Mesendoderm (in vitro differentiated cells): ENCODE results near the gene PLPPR2.
"Not testable (repeated sequence)": the region's sequence is repeated elsewhere in the genome, so short reads cannot be mapped to it uniquely, and the experiment has no call there.

Source experiments
- DNase-seq: peaks from one replicate; pipeline ENCODE4 v3.0.0; 2013
- H2AK5ac ChIP-seq: 2 replicates; pipeline ENCODE4 v1.6.1; 2013; ENCODE audit warnings: low read length, inconsistent platforms
- H2BK120ac ChIP-seq: 2 replicates; pipeline ENCODE4 v1.6.1; 2013; ENCODE audit warnings: low read depth, mild to moderate bottlenecking, low read length, moderate library complexity, mixed read lengths
- H2BK15ac ChIP-seq: replicated peaks from 2 replicates; pipeline ENCODE4 v1.6.1; 2013; ENCODE audit warnings: low read depth, mild to moderate bottlenecking, moderate library complexity
- H2BK5ac ChIP-seq: 2 replicates; pipeline ENCODE4 v1.6.1; 2013; ENCODE audit warnings: low read length, inconsistent platforms
- H3K18ac ChIP-seq: 2 replicates; pipeline ENCODE4 v1.6.1; 2013; ENCODE audit warnings: mild to moderate bottlenecking, low read length, mixed read lengths
- H3K23ac ChIP-seq: one replicate; pipeline ENCODE4 v1.6.1; 2013; ENCODE audit warnings: low read length
- H3K27ac ChIP-seq: 2 replicates; pipeline ENCODE4 v1.5.1; 2013; ENCODE audit warnings: low read depth, mild to moderate bottlenecking, inconsistent platforms, low read length, moderate library complexity
- H3K27me3 ChIP-seq: 2 replicates; pipeline ENCODE4 v1.6.1; 2013; ENCODE audit warnings: low read length, control low read depth, mild to moderate bottlenecking, inconsistent platforms; ENCODE audit not compliant: insufficient read depth, poor library complexity
- H3K36me3 ChIP-seq: 2 replicates; pipeline ENCODE4 v1.6.1; 2013; ENCODE audit warnings: low read length, inconsistent platforms; ENCODE audit not compliant: control insufficient read depth, insufficient read depth
- H3K4ac ChIP-seq: one replicate; pipeline ENCODE4 v1.6.1; 2013; ENCODE audit warnings: low read depth, mild to moderate bottlenecking, low read length, moderate library complexity
- H3K4me1 ChIP-seq: 2 replicates; pipeline ENCODE4 v1.6.1; 2013; ENCODE audit warnings: low read depth, low read length, inconsistent platforms; ENCODE audit not compliant: control insufficient read depth
- H3K4me2 ChIP-seq: 2 replicates; pipeline ENCODE4 v1.6.1; 2013; ENCODE audit warnings: low read length
- H3K4me3 ChIP-seq: 2 replicates; pipeline ENCODE4 v1.5.1; 2013; ENCODE audit warnings: mild to moderate bottlenecking, low read length
- H3K56ac ChIP-seq: one replicate; pipeline ENCODE4 v1.6.1; 2013; ENCODE audit warnings: low read length
- H3K79me1 ChIP-seq: 2 replicates; pipeline ENCODE4 v1.6.1; 2013; ENCODE audit warnings: low read length, inconsistent platforms
- H3K79me2 ChIP-seq: 2 replicates; pipeline ENCODE4 v1.6.1; 2013; ENCODE audit warnings: mild to moderate bottlenecking, low read length; ENCODE audit not compliant: control insufficient read depth, insufficient read depth
- H3K9ac ChIP-seq: 2 replicates; pipeline ENCODE4 v1.6.1; 2013; ENCODE audit warnings: low read length, inconsistent platforms
- H4K5ac ChIP-seq: one replicate; pipeline ENCODE4 v1.6.1; 2013; ENCODE audit warnings: low read length
- H4K8ac ChIP-seq: one replicate; pipeline ENCODE4 v1.6.1; 2013; ENCODE audit warnings: low read depth, mild to moderate bottlenecking, control low read depth, low read length, moderate library complexity
- WGBS: extraction: QIAGEN DNeasy Blood & Tissue Kit; methylation state at CpG from one replicate; pipeline ENCODE4 v1.1.7; 2013; ENCODE audit warnings: low lambda C conversion rate, missing lambda C conversion rate; ENCODE audit not compliant: insufficient coverage; ENCODE audit errors: extremely low coverage; 5-methylcytosine and 5-hydroxymethylcytosine counted together

The PLPPR2 gene

GRCh38 chr19:11332822-11333221 lies 22.4 kb upstream of the PLPPR2 start:
- Histone ChIP-seq H3K18ac (no peak overlapping the region), H3K4me3 (no peak overlapping the region), H2BK15ac (no peak overlapping the region), H2AK5ac (no peak overlapping the region), H4K8ac (no peak overlapping the region), H3K27me3 (no peaks in the 10 kb centered on the region), H3K56ac (no peak overlapping the region), H3K9ac (no peak overlapping the region), H3K23ac (no peak overlapping the region), H3K79me2 (no peaks in the 10 kb centered on the region), H3K27ac (no peak overlapping the region), H2BK120ac (no peak overlapping the region), H3K4ac (no peak overlapping the region), H3K79me1 (no peaks in the 10 kb centered on the region), H2BK5ac (no peak overlapping the region), H4K5ac (no peak overlapping the region), H3K4me2 (no peak overlapping the region), H3K4me1 (no peaks in the 10 kb centered on the region), H3K36me3 (no peaks in the 10 kb centered on the region)
- DNase-seq: no peak
- WGBS: no CpG with 5 or more reads among the region's 5 CpGs

DNA sequence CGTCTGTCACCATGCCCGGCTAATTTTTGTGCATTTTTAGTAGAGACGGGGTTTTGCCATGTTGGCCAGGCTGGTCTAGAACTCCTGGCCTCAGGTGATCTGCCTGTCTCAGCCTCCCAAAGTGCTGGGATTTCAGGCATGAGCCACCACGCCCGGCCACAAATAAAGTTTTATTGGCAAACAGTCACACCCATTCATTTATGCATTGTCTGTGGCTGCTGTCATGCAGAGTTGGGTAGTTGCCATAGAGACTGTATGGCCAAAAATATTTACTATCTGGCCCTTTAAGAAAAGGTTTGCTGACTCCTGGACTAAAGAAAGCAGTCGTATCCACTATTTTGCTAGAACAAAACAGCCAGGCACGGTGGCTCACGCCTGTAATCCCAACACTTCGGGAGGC lies 21.4 kb upstream of the PLPPR2 start:
- H4K8ac ChIP-seq, H3K27me3 ChIP-seq, H2AK5ac ChIP-seq, H3K56ac ChIP-seq, H2BK120ac ChIP-seq, H3K79me2 ChIP-seq, H3K79me1 ChIP-seq, H3K4ac ChIP-seq, H2BK5ac ChIP-seq, H3K18ac ChIP-seq, H3K9ac ChIP-seq, H3K4me1 ChIP-seq, H3K27ac ChIP-seq, H4K5ac ChIP-seq, H3K36me3 ChIP-seq, H3K23ac ChIP-seq, H3K4me2 ChIP-seq, H3K4me3 ChIP-seq, H2BK15ac ChIP-seq: not testable (repeated sequence)
- WGBS: no CpG with 5 or more reads among the region's 9 CpGs
- DNase-seq: peak; percentile 65

DNA sequence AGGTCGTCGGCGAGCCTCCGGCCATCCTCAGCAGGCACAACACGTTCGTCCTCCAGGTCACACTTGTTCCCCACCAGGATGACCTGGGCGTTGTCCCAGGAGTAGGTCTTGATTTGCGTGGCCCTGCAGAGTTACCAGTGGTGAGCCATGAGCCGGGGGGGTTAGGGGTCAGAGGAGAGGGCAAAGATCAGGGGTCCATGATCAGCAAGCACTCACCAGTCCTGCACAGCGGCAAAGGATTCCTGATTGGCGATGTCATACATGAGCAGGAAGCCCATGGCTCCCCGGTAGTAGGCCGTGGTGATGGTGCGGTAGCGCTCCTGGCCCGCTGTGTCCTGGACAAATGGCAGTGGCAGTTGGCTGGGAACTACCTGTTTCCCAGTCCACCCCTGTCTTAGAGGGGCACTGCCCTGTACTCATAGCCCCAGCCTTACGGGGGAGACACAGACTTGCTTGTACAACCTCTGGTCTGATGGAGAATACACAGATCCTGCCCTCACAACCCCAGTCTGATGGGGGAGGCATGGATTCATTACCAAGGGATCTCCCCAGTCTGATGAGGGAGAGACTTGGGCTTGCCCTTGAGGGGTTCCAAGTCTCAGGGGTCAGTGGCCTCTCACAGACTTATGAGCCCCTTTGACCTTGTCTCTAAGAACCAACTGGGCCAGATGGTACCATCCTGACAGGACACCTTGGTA lies 19.6 kb upstream of the PLPPR2 start:
- Histone ChIP-seq H3K36me3 (no peaks in the 10 kb centered on the region), H3K18ac (no peak overlapping the region), H3K79me2 (no peaks in the 10 kb centered on the region), H3K27me3 (no peaks in the 10 kb centered on the region), H3K4me1 (peaks cover 2% of the 10 kb centered on the region), H3K27ac (no peak overlapping the region), H3K56ac (no peak overlapping the region), H3K4me3 (no peak overlapping the region), H4K5ac (no peak overlapping the region), H3K9ac (no peak overlapping the region), H2BK15ac (no peak overlapping the region), H2BK5ac (no peak overlapping the region), H3K23ac (no peak overlapping the region), H2BK120ac (no peak overlapping the region), H3K4ac (no peak overlapping the region), H3K4me2 (no peak overlapping the region), H3K79me1 (no peaks in the 10 kb centered on the region), H2AK5ac (no peak overlapping the region), H4K8ac (no peak overlapping the region)
- WGBS: no CpG with 5 or more reads among the region's 17 CpGs
- DNase-seq: peak; percentile 40

GRCh38 chr19:11337080-11337479 lies 18.2 kb upstream of the PLPPR2 start:
- no peak overlapping the region for H3K56ac ChIP-seq
- no peak overlapping the region for H2AK5ac ChIP-seq
- H3K9ac ChIP-seq: no peak overlapping the region
- H3K4me2 ChIP-seq: no peak overlapping the region
- H2BK15ac ChIP-seq: no peak overlapping the region
- no peak overlapping the region for H3K18ac ChIP-seq
- H4K8ac ChIP-seq: no peak overlapping the region
- H3K4me3 ChIP-seq: no peak overlapping the region
- H3K79me1 ChIP-seq: no peaks in the 10 kb centered on the region
- H3K4me1 ChIP-seq: peaks cover 2% of the 10 kb centered on the region
- H4K5ac ChIP-seq: no peak overlapping the region
- no peak for DNase-seq
- H3K27ac ChIP-seq: no peak overlapping the region
- no peak overlapping the region for H2BK5ac ChIP-seq
- H3K4ac ChIP-seq: no peak overlapping the region
- H3K27me3 ChIP-seq: no peaks in the 10 kb centered on the region
- no peak overlapping the region for H2BK120ac ChIP-seq
- H3K36me3 ChIP-seq: no peaks in the 10 kb centered on the region
- no CpG with 5 or more reads among the region's 14 CpGs for WGBS
- no peak overlapping the region for H3K23ac ChIP-seq
- no peaks in the 10 kb centered on the region for H3K79me2 ChIP-seq

GRCh38 chr19:11338121-11338520 lies 17.1 kb upstream of the PLPPR2 start:
- H4K5ac ChIP-seq: no peak overlapping the region
- no peak overlapping the region for H3K56ac ChIP-seq
- no peak overlapping the region for H3K23ac ChIP-seq
- H2AK5ac ChIP-seq: no peak overlapping the region
- no peak overlapping the region for H3K18ac ChIP-seq
- H3K4me3 ChIP-seq: no peak overlapping the region
- H3K79me1 ChIP-seq: no peaks in the 10 kb centered on the region
- H3K9ac ChIP-seq: no peak overlapping the region
- H4K8ac ChIP-seq: no peak overlapping the region
- no peak overlapping the region for H2BK15ac ChIP-seq
- no peak overlapping the region for H2BK120ac ChIP-seq
- DNase-seq: no peak
- no peak overlapping the region for H3K4me2 ChIP-seq
- no peaks in the 10 kb centered on the region for H3K79me2 ChIP-seq
- no peak overlapping the region for H3K4ac ChIP-seq
- peaks cover 2% of the 10 kb centered on the region for H3K4me1 ChIP-seq
- H3K27ac ChIP-seq: no peak overlapping the region
- H2BK5ac ChIP-seq: no peak overlapping the region
- H3K36me3 ChIP-seq: no peaks in the 10 kb centered on the region
- WGBS: no CpG with 5 or more reads among the region's 7 CpGs
- H3K27me3 ChIP-seq: no peaks in the 10 kb centered on the region
